Medulla oblongata (tissue), 1 donor: ENCODE data around the gene CACHD1.
"Not testable (repeated sequence)": the region's sequence is repeated elsewhere in the genome, so short reads cannot be mapped to it uniquely, and the experiment has no call there.

Source experiments
- DNase-seq: peaks from one replicate; pipeline ENCODE4 v3.0.0-alpha.2; 2015; ENCODE audit errors: extremely low spot score

Gene CACHD1

DNA sequence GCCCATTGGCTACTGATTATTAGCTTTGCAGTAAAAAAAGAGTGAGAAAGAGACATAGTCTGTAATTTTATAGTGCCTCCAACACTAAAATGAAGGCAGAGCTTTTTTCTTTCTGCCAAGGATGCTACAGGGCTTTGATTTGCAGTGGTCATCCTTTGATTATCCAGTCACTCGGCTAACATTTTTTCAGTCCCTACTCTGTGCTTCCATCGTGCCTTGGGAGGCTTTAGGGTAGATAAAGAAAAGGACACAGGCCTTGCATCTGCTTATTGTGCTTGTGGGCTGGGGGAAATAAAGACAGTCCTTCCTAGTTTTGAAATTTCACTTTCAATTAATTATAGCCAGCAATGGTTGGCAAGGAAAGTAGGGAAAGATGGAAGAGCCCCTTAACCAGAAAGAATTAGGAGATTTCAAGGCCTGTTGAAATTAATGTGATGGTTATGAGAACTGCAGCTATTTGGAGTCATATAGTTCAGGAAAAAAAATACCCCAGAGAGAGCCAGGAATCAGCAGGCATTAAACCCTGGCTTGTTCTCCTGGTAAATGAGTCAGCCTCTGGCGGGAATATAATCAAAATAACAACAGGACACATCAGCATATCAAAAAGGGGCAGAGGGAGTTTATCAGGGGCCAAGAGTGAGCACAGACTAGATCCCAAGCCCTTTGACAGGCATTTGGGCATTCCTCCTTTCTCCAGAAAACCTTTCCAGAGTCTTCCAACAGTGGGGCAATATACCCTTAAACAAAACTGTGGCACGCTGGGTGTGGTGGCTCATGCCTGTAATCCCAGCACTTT is 27.4 kb downstream of the CACHD1 start:
- no peak for DNase-seq

DNA sequence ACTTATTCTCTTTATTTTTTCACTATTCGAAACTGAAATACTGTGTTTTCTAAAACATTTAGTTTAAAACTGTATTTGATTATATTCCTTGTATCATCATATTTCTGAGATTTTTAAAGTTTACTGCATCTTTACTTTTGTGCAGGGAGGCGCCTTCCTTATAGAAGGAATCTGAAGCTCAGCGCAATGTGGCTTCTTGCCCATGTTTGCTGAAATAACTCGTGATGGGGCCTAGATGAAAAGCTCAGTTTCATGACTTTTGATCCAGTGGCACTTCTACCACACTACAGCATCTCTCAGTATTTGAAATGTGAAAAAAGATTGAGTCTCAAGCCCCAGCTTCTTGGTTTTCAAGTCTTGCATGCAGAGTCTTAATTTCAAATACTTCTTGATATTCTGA is 28.4 kb downstream of the CACHD1 start:
- no peak for DNase-seq

DNA sequence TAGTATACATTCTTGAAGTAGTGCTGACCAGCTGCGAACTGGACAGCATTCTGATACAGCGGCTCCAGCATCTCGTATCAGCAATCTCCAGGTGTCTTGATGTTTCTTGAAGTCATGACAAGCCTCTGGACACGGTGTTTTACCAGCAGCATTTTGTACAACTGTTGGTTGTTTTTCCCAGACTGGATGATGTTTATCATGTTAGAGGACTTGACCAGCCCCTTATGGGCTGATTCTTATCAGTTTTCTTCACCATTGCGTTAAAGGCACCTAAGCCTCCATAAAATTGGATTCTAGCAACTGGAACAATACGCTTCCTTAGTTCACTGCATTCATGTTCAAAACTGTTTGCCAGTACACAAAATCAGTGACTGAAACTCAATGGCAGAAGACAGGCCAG is 29.1 kb downstream of the CACHD1 start:
- DNase-seq = no peak

DNA sequence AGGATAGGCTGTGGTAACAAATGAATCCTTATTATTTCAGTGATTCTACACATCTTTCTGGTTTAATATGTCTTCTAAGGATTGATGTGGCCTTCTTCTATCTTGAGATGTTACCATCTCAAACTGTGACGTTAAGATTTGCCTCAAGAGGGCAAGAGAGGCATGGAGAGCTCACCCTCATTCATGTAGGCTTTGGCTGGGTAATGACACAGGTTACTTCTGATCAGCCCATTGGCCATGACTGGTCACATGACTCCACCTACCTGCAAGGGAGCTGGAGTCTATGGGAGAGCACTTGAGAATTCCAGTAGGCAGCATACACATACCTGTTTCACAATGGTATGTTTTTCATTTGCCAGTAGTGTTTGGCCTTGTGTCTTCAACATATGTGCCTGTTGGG is 30.0 kb downstream of the CACHD1 start:
- DNase-seq = no peak

DNA sequence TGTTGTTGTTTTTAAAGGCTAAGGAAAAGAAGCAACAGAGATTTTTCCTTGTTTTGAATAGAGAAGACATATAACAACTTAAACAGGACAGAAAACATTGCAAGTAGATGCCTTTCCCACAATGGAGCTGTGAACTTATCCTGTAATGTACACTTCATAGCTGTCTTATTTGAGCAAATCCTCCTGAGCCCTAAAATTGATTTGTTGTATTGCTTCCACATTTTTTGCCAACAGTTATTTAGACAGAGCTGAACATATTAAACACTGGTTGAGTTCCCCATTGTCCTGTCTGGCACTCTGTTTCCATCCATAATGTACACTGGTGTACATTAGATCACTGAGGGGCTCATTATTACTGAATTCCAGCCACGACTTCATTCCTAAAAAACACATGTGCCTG is 32.2 kb downstream of the CACHD1 start:
- DNase-seq = no peak

DNA sequence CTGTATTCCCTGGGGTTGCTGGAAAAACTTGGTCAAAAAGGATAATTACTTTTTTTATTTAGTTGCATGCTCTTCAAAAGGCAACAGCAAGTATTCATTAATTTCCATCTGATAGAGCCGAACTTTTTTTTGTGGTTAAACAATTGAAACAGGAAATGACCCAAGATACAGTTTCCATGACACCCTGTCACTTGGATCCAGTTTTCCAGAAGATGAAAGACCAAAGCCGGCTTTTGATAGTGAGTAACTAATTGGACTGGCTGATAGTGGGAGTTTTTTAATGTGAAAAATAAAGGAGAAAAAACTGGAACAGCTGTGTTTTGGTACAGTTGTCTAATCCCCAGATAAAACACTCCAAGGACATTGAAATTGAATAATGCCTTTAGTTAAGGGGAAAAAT is 33.0 kb downstream of the CACHD1 start:
- DNase-seq = no peak

DNA sequence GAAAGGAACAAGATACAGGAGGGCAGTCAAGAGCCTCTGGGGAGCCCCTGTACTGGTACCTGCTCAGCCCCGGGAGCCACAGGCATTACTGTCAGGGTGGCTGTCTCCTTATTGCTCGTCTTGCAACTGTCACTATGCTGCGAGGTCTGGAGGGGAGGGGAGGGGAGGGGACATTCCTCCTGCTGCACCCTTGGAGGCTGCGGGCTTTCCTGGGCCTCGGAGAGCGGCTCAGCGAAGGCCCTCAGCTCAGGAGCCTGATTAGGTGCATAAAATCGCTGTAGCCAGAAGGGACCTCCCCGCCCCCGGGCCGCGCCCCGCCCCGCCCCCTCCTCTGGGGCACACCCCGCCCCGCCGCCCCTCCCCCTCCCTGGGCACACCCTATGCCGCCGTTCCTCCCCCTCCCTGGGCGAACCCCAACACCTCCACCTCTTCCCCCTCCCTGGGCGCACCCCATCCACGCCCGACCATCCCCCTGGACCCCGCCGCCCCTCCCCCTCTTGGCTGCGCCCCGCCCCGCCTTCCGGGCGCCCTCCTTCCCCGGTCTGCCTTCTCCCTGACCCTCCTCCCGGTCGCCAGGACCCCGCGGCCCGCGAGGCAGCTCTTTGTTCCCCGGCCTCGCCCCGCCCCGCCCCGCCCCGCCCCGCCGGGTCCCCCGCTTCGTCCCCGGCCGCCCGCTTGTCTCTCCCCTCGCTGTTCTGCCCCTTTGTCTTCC is 35.5 kb downstream of the CACHD1 start:
- no peak for DNase-seq

DNA sequence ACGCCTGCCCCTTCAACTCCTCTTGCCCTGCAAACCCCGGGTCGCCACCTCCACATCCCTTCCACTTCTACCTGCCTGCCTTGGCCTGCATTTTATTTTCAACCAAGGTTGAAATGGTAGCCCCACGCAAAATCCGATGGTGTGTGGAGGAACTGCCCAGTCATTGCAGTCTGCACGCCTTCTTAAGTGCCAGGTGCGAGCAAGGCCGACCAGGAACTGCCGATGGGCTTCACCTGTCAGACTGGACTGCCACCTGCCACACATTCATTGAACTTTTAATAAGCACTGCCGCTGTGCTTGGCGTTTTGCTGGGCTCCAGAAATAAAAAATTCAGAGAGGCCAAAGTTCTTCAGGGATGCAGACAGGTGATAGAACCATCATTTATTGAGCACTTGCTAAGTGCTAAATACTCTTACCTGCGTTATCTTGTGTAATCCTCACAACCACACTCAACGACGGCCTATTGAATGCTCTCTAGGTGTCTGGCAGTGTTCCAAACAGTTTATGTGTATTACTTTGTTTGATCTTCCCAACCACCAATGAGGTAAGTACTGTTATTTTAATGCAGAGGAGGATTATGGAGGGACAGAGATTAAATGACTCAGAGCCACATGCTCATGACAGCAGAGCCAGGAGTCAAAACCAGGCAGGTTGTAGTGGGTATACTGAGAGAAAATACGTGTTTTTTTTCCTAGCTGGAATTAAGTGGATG is 36.2 kb downstream of the CACHD1 start:
- DNase-seq = no peak

DNA sequence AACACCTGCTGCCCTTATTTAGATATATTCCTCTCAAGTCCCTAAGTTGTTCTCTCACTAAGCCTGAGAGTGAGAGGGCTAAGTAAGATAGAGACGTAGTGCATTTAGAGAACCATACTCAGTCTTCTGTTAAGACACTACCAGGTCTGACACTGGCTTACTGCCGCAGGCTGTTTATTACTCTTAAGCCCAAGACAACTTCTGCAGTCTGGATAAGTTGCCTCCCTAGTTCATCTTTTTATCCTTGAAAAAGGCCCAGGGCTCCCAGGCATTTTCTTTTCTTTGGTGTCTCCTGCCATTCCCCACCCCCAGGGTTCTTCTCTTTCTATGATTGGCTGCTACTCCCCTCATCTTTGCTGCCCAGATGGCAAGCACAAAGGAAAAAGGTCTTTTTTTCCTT is 38.7 kb downstream of the CACHD1 start:
- peak; percentile 44 for DNase-seq

DNA sequence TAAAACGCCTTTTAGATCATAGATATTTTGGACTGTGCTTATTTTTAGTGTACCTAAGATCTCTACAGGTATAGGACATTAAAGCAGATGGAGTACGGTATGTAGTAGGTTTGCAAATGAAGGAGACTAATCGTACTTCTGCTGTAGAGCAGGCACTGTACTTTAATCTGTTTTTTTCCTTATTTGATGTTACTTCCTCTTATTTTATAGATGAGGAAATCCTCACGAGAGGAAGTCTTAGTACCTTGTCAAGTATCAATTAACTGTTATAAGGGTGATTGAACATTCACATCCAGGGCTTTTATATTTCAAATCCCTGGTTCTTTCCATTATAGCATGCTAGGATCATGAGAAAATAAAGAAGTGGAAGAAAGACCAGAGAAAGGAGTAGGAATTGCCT is 41.1 kb downstream of the CACHD1 start:
- no peak for DNase-seq

DNA sequence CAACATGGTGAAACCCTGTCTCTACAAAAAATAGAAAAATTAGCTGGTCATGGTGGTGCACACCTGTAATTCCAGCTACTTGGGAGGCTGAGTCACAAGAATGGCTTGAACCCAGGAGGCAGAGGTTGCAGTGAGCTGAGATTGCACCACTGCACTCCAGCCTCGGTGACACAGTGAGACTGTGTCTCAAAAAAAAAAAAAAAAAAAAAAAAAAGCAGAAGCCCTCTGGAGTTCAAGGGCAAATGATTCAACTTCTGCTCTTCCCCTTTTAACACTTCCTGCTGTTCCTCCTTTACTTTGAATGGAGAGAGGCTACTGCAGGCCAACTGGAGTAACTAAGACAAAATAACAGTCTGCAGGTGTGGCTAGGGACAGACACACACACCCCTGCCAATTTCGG is 42.3 kb downstream of the CACHD1 start:
- not testable (repeated sequence) for DNase-seq

DNA sequence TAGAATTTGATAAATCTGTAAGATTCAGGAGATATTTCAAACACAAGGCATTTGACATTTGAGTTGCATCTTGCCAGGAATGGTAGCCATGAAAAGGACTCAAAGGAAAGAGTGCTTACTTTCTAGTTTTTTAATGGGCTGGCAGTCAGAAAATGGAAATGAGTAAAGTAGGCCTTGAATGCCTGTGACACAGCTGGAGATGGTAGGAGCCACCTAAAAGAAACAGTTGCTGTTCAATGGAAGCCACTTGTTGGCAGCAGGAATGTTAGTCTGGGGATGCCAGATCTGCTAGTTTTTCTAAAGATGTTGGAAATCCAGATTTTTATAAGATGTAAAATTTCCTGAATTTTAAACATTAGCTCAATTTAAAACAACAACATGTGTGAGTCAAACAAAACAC is 43.6 kb downstream of the CACHD1 start:
- no peak for DNase-seq

DNA sequence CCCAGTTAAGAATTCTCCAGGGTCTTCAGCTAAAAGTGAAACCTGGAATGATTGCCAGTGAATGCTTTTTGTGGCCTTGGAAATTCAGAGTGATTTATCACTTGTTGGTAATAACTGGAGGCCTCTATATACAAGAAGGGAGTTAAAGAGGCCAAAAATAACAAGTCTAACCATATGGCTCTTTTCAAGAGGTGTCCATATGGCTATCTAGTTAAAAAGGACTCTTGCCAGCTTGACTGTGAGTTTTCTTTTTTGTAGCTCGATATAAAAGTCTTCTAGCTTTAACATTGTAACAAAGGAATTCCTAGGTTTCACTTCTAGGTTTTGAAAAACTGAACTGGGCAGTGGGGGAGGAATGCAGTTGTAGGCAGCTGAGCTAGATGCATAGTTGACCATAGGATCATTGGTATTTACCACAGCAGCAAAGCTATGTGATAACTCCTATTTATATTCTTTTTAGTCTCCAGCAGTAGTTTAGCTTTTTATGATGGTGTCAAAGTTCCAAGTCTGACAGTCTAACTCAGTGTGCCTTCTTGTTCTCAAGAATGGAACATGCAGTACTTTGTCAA is 44.4 kb downstream of the CACHD1 start:
- DNase-seq = peak; percentile 30

DNA sequence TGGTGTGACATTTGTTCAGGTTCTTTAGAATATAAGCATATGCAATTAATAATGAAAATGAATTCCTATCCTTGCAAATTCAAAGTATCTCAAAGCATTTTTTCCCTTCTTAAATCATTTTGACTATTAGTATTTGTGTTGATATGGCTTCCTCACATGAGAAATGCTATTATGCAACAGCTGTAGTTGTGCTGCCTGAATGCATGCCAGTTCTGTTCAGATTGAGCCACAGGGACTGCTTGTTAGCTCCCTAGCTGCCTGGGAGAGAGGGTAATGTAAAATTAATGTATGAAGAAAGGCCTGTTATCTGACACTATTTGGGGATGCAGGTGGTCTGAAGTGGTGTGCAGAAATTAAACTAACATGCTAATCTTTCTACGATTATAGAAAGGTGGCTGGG is 45.5 kb downstream of the CACHD1 start:
- DNase-seq = peak; percentile 46

DNA sequence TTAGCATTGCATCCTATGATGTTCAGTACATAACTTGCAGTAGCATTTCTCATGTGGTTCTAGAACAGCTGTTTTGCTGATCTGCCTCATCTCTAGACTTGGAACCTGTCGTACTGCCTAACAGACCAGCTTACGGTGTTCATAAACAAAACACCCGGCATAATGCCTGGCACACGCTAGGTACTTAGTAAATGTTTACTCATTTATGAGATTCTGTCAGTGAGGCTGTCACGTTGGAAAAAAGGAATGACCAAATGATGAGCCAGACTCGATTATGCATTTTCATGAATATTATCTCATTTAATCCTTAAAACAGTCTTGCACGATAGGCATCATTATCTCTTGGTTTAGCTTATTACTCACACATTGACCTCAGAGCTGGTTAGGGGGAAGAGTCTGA is 46.4 kb downstream of the CACHD1 start:
- no peak for DNase-seq

DNA sequence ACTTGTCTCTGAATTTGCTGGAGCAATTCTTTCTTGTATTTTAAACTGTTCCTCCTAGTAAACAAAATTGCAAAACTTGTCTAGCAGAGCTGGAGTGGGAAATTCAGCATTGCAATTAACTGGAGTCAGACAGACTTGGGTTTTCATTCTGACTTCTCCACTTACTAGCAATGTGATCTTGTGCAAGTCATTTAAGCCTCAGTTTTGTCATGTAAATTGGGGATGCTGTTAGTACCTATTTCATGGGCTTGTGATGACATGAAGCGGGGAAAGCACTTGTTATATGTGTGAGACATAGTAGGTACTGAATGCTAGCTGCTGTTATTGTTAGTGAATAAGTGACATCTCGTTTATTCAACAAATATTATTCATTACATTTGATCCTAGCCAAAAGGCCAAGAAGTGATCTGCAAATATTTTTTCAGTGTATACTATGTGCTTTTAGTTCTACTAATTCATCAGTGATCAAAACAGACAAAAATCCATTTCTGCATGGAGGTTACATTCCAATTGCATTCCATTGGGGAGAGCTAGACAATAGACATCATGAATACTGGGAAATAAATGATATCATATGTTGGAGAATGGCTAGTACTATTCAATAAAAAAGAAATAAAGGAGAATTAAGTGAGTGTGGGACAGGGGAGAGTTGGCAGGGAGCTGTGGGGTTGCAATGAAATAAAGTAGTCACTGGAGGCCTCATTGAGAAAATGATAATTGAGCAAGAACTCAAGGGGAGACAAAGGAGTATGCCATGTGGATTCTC is 47.1 kb downstream of the CACHD1 start:
- DNase-seq = no peak

DNA sequence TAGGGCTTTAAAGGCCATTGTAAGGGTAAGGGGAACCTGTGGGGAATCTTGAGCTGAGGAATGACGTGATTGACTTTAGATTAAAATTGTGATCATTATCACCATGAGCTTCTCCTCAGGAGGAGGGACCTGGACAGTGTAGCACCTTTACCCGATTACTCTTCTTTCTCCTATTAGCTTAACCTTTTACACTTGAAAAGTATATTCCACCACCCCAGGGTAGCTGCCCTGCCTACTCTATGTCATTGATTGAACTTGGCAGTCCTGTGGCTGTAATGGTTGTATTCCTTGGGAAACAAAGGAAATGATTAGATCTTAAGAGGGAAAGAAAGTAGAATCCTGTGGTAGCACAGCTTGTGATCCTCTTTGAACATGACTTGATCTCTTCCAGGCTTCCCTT is 47.7 kb downstream of the CACHD1 start:
- no peak for DNase-seq

DNA sequence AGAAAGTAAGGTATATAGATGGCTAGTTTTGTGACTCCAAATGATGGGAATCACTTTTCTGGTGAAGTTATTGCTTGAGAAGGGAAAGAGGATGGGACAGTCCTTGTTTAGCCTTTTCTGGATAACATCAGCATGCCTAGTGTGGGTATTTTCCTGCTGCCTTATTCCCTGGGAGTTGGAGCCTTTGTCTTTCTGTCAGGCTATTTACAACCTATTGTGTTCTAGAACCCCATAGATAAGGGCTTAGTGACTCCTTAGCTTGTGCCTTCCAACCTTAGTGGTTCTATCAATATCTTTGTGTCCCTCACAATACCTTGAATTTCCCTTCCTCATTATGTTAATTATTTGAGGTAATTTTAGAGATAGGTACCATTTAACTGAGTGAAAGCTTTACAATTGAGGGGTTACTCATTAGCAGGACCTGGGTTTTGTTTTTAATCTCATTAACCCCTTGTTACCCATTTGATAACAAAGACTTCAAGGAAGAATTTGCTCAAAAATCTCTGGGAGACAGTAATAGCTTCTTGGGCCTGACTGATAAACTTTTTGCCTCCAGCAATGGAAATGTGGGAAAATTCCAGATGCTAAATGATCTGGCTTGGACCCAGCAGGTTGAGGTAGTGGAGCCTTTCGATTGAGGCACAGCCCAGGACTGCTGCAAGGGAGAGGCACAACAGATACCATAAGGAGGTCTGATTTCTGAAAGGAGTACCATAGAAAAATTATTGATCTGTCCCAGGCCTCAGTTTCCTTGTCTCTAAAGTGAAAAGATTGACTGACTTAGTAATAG is 49.0 kb downstream of the CACHD1 start:
- no peak for DNase-seq

DNA sequence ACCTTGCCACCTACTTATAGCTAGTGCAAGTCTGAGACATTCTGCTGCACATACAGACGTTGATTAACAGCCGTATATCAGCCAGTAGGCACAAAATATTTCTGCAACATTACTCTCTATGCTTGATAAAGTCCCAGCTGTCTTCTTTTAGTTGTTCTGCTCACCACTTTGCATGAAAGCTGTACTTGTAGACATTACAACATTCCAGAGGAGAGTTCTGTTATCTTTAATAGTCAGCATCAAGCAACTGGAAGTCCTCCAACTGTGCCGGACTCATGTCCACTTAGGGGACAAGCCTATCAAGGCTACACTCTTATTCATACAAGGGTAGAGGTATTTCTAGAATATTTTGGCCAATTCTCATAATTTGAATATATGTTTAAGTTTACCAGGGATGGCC is 50.0 kb downstream of the CACHD1 start:
- no peak for DNase-seq

DNA sequence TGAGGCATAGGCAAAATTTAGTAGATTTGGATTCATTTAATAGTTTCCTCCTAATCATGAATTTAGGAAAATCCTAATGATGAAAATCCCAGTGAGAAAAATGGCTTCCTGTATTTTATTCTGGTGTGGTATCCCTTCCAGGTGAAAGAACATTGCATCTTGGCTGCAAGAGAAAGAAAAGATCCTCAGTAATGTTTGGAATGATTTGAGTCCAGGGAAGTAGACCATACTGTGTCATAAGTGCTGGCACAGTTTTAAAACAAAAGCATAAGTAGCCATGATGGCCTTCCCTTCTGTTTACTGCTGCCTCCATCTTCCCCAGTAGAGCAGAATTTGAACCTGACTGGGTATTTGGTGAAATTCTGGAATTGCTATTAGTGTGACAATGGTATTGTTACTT is 52.8 kb downstream of the CACHD1 start:
- DNase-seq = no peak
